Measurements from ENCODE around the gene PSAT1. TPM values are rescaled to one million over a fixed set of nuclear protein-coding genes. Genes with fewer than 3 reads are reported as not detected.

Gene PSAT1
- total RNA-seq, 1 experiment from 2014 or later = 215 TPM

GRCh38 chr9:78301466-78301865 is 4.5 kb downstream of the PSAT1 start:
- no peaks in the 10 kb centered on the region for H3K9me3 ChIP-seq (ENCODE audit: control insufficient read depth, low read depth, low read length)
- no peak overlapping the region for H4K5ac ChIP-seq (ENCODE audit: insufficient read length, low read depth, low read length)
- H3K79me1 ChIP-seq (ENCODE audit: insufficient read depth, low read depth, low read length, poor library complexity, severe bottlenecking) = peaks cover 7% of the 10 kb centered on the region
- no peak overlapping the region for H3T11ph ChIP-seq (ENCODE audit: low read length)
- no peak for TF ChIP-seq CTCF (conservative IDR thresholded peaks at IDR 0.05)
- H3K18ac ChIP-seq (ENCODE audit: insufficient read length, low read depth, low read length) = no peak overlapping the region
- Mint-ChIP-seq H3K36me3 (ENCODE audit: insufficient read depth in 1 of 3, low read depth in 3 of 3) (peaks cover 60 to 83% (median 79%) of the 10 kb centered on the region in 3 experiments), H3K4me1 (peaks cover 12 to 13% of the 10 kb centered on the region in 2 experiments), H3K9me3 (peaks cover 0 to 3% of the 10 kb centered on the region in 2 experiments; a peak in 2 of 5 replicates), H3K4me3 (no peak overlapping the region), H3K27me3 (ENCODE audit: low read depth) (no peaks in the 10 kb centered on the region), H3K27ac (peak overlapping the region in 1 of 3 experiments; percentile 16; a peak in 1 of 7 replicates)
- DNase-seq = no peak
- no peak overlapping the region for H3K14ac ChIP-seq (ENCODE audit: insufficient read depth, low read length)
- H2BK15ac ChIP-seq (ENCODE audit: low read depth, low read length) = no peak overlapping the region
- WGBS (ENCODE audit: extremely low coverage, insufficient read length, low lambda C conversion rate) = no CpG with 5 or more reads among the region's 2 CpGs
- no peak overlapping the region for H2BK20ac ChIP-seq (ENCODE audit: low read depth, low read length, poor library complexity, severe bottlenecking)
- H3K27ac ChIP-seq (ENCODE audit: insufficient read length, low read depth, low read length) = no peak overlapping the region
- no peak overlapping the region for H3K56ac ChIP-seq (ENCODE audit: insufficient read length, low read depth, low read length)
- H3K23me2 ChIP-seq (ENCODE audit: insufficient read length, low read depth, low read length, poor library complexity, severe bottlenecking) = peaks cover 8% of the 10 kb centered on the region
- H3K23ac ChIP-seq (ENCODE audit: insufficient read length, low read depth, low read length) = no peak overlapping the region
- no peak overlapping the region for H2BK12ac ChIP-seq (ENCODE audit: insufficient read length, low read depth, low read length)
- H3K9ac ChIP-seq (ENCODE audit: extremely low read depth, insufficient read length, low read length) = no peak overlapping the region
- H2BK5ac ChIP-seq (ENCODE audit: insufficient read length, low read length) = no peak overlapping the region
- H2AFZ ChIP-seq (ENCODE audit: low read length) = no peak overlapping the region
- no peaks in the 10 kb centered on the region for H4K20me1 ChIP-seq (ENCODE audit: control insufficient read depth, insufficient read depth, insufficient read length)
- H2AK5ac ChIP-seq (ENCODE audit: insufficient read length, low read length) = no peak overlapping the region
- no peak overlapping the region for H2BK120ac ChIP-seq (ENCODE audit: low read depth, low read length, poor library complexity, severe bottlenecking)
- peaks cover 26% of the 10 kb centered on the region; the same call in 1 of the 2 replicates for H3K79me2 ChIP-seq (ENCODE audit: insufficient read depth, low read length)
- H3K4me1 ChIP-seq (ENCODE audit: insufficient read depth, low read length) = no peaks in the 10 kb centered on the region
- no peak overlapping the region for H3K4ac ChIP-seq (ENCODE audit: low read depth, low read length)
- H3K4me2 ChIP-seq (ENCODE audit: insufficient read depth, insufficient read length, low read length) = no peak overlapping the region
- no peaks in the 10 kb centered on the region for H3K27me3 ChIP-seq (ENCODE audit: insufficient read depth, low read length)
- no peak overlapping the region for H4K8ac ChIP-seq (replicated peaks; ENCODE audit: insufficient read length, low read depth, low read length)
- no peak overlapping the region for H4K91ac ChIP-seq (ENCODE audit: insufficient read length, low read depth, low read length)
